H9 (cell line): ENCODE measurements around the gene SPECC1L. TPM values are rescaled to one million over a fixed set of nuclear protein-coding genes. Genes with fewer than 3 reads are reported as not detected.

Source experiments
- DNase-seq: peaks from one replicate; pipeline ENCODE4 v3.0.0-alpha.2; 2017
- H2AFZ ChIP-seq: one replicate; pipeline ENCODE4 v1.6.1; 2013; ENCODE audit warnings: mild to moderate bottlenecking, low read length, control low read depth, moderate library complexity
- H2AK5ac ChIP-seq: 2 replicates; pipeline ENCODE4 v1.6.1; 2013; ENCODE audit warnings: low read length, control low read depth, mixed read lengths; ENCODE audit not compliant: insufficient read length
- H2BK120ac ChIP-seq: one replicate; pipeline ENCODE4 v1.6.1; 2013; ENCODE audit warnings: low read depth, mild to moderate bottlenecking, low read length, control low read depth, inconsistent platforms; ENCODE audit not compliant: poor library complexity, severe bottlenecking
- H2BK12ac ChIP-seq: 2 replicates; pipeline ENCODE4 v1.6.1; 2013; ENCODE audit warnings: low read length, control low read depth, mixed read lengths, low read depth; ENCODE audit not compliant: insufficient read length
- H2BK15ac ChIP-seq: 2 replicates; pipeline ENCODE4 v1.6.1; 2013; ENCODE audit warnings: low read depth, low read length, control low read depth
- H2BK20ac ChIP-seq: one replicate; pipeline ENCODE4 v1.6.1; 2013; ENCODE audit warnings: low read depth, mild to moderate bottlenecking, low read length, control low read depth, inconsistent platforms; ENCODE audit not compliant: poor library complexity, severe bottlenecking
- H2BK5ac ChIP-seq: 2 replicates; pipeline ENCODE4 v1.6.1; 2013; ENCODE audit warnings: low read length, control low read depth, mixed read lengths; ENCODE audit not compliant: insufficient read length
- H3K14ac ChIP-seq: 2 replicates; pipeline ENCODE4 v1.6.1; 2013; ENCODE audit warnings: low read length, control low read depth; ENCODE audit not compliant: insufficient read depth
- H3K18ac ChIP-seq: 2 replicates; pipeline ENCODE4 v1.6.1; 2013; ENCODE audit warnings: low read depth, mild to moderate bottlenecking, mixed read lengths, low read length, control low read depth; ENCODE audit not compliant: insufficient read length
- H3K23ac ChIP-seq: 2 replicates; pipeline ENCODE4 v1.6.1; 2013; ENCODE audit warnings: low read length, control low read depth, mixed read lengths, low read depth; ENCODE audit not compliant: insufficient read length
- H3K23me2 ChIP-seq: 2 replicates; pipeline ENCODE4 v1.6.1; 2013; ENCODE audit warnings: low read depth, mild to moderate bottlenecking, mixed read lengths, low read length, control low read depth; ENCODE audit not compliant: insufficient read length, poor library complexity, severe bottlenecking
- H3K27ac ChIP-seq: 2 replicates; pipeline ENCODE4 v1.5.1; 2013; ENCODE audit warnings: low read length, control low read depth, mixed read lengths, low read depth; ENCODE audit not compliant: insufficient read length
- H3K27me3 ChIP-seq: 2 replicates; pipeline ENCODE4 v1.6.1; 2013; ENCODE audit warnings: low read length, control low read depth, inconsistent platforms; ENCODE audit not compliant: insufficient read depth
- H3K4ac ChIP-seq: 2 replicates; pipeline ENCODE4 v1.6.1; 2013; ENCODE audit warnings: low read depth, mild to moderate bottlenecking, control low read depth, inconsistent platforms, low read length, moderate library complexity
- H3K4me1 ChIP-seq: 2 replicates; pipeline ENCODE4 v1.6.1; 2013; ENCODE audit warnings: low read length, control low read depth, inconsistent platforms; ENCODE audit not compliant: insufficient read depth
- H3K4me2 ChIP-seq: 2 replicates; pipeline ENCODE4 v1.6.1; 2013; ENCODE audit warnings: low read length, control low read depth, mixed read lengths; ENCODE audit not compliant: insufficient read length, insufficient read depth
- H3K56ac ChIP-seq: 2 replicates; pipeline ENCODE4 v1.6.1; 2013; ENCODE audit warnings: low read depth, mild to moderate bottlenecking, mixed read lengths, low read length, control low read depth; ENCODE audit not compliant: insufficient read length
- H3K79me1 ChIP-seq: 2 replicates; pipeline ENCODE4 v1.6.1; 2013; ENCODE audit warnings: low read depth, mild to moderate bottlenecking, moderate library complexity, low read length, control low read depth, inconsistent platforms; ENCODE audit not compliant: insufficient read depth, poor library complexity, severe bottlenecking
- H3K79me2 ChIP-seq: 2 replicates; pipeline ENCODE4 v1.6.1; 2013; ENCODE audit warnings: low read length, control low read depth, inconsistent platforms; ENCODE audit not compliant: insufficient read depth
- H3K9ac ChIP-seq: 2 replicates; pipeline ENCODE4 v1.6.1; 2013; ENCODE audit warnings: low read length, control low read depth, mixed read lengths; ENCODE audit not compliant: insufficient read length; ENCODE audit errors: extremely low read depth
- H3K9me3 ChIP-seq: one replicate; pipeline ENCODE4 v1.6.1; 2013; ENCODE audit warnings: low read depth, low read length, inconsistent platforms; ENCODE audit not compliant: control insufficient read depth
- H3T11ph ChIP-seq: one replicate; pipeline ENCODE4 v1.6.1; 2013; ENCODE audit warnings: mild to moderate bottlenecking, low read length, control low read depth, inconsistent platforms
- H4K20me1 ChIP-seq: one replicate; pipeline ENCODE4 v1.6.1; 2013; ENCODE audit not compliant: control insufficient read depth, insufficient read length, insufficient read depth
- H4K5ac ChIP-seq: 2 replicates; pipeline ENCODE4 v1.6.1; 2013; ENCODE audit warnings: low read depth, mild to moderate bottlenecking, mixed read lengths, low read length, control low read depth; ENCODE audit not compliant: insufficient read length
- H4K8ac ChIP-seq: replicated peaks from 2 replicates; pipeline ENCODE4 v1.6.1; 2013; ENCODE audit warnings: low read length, control low read depth, mixed read lengths, low read depth; ENCODE audit not compliant: insufficient read length
- H4K91ac ChIP-seq: 2 replicates; pipeline ENCODE4 v1.6.1; 2013; ENCODE audit warnings: low read depth, mild to moderate bottlenecking, moderate library complexity, mixed read lengths, low read length, control low read depth; ENCODE audit not compliant: insufficient read length
- H3K27ac Mint-ChIP-seq, 3 experiments: 2 replicates in 2 of 3; 3 replicates in 1 of 3; pipeline ENCODE4 v1.8.0; 2020 to 2021; ENCODE audit warnings: mixed read lengths in 3 of 3, mild to moderate bottlenecking in 1 of 3, moderate library complexity in 1 of 3
- H3K27me3 Mint-ChIP-seq: 2 replicates; pipeline ENCODE4 v1.8.0; 2021; ENCODE audit warnings: low read depth, mild to moderate bottlenecking, moderate library complexity, mixed read lengths
- H3K36me3 Mint-ChIP-seq, 3 experiments: 2 replicates in 2 of 3; 3 replicates in 1 of 3; pipeline ENCODE4 v1.8.0; 2020 to 2021; ENCODE audit warnings: low read depth in 3 of 3, mixed read lengths in 3 of 3; ENCODE audit not compliant: insufficient read depth in 1 of 3
- H3K4me1 Mint-ChIP-seq, 2 experiments: 2 replicates each; pipeline ENCODE4 v1.8.0; 2020; ENCODE audit warnings: mixed read lengths in 2 of 2
- H3K4me3 Mint-ChIP-seq, 2 experiments: 2 replicates in 1 of 2; 3 replicates in 1 of 2; pipeline ENCODE4 v1.8.0; 2020 to 2021; ENCODE audit warnings: mild to moderate bottlenecking in 2 of 2, mixed read lengths in 2 of 2, moderate library complexity in 1 of 2
- H3K9me3 Mint-ChIP-seq, 2 experiments: 2 replicates in 1 of 2; 3 replicates in 1 of 2; pipeline ENCODE4 v1.8.0; 2020; ENCODE audit warnings: mild to moderate bottlenecking in 2 of 2, mixed read lengths in 2 of 2, moderate library complexity in 1 of 2
- WGBS: extraction: QIAGEN DNeasy Blood & Tissue Kit; methylation state at CpG from one replicate; pipeline ENCODE4 v1.1.7; 2013; ENCODE audit warnings: missing lambda C conversion rate, low lambda C conversion rate, mixed read lengths; ENCODE audit not compliant: insufficient read length; ENCODE audit errors: extremely low coverage; 5-methylcytosine and 5-hydroxymethylcytosine counted together
- total RNA-seq: library from RNA; stranded (reverse); gene quantifications from 2 replicates; pipeline ENCODE4 v1.2.1, GENCODE V29; 2021
- TF ChIP-seq, protein P1 (sequence below): fragments of 200-600 bp; sonication (generic); conservative IDR thresholded peaks from 3 replicates; pipeline ENCODE4 v1.8.0; 2021; ENCODE audit warnings: antibody characterized with exemption, mild to moderate bottlenecking

The SPECC1L gene
- total RNA-seq, 1 experiment from 2014 or later, result 57.1 TPM

DNA sequence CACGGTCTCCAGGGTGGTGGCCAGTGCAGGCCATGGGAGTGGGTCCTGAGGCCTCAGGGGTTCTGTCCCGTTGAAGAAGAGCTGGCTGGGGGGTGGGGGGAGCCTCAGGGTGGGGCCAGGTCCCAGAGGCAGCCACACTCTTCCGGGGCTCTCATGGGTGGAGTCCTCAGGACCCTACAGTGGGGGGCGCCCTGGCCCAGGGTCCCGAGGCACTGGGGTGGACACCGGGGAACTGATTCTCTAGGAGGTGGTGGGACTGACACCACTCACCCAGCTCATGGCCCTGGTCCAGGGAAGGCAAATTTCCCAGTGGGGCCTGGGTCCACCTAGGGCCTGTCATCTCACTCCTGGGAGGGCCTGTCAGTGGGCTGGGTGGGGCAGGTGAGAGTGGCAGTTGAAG lies 38.5 kb upstream of the SPECC1L start:
- H3K18ac ChIP-seq, result no peak overlapping the region
- no peaks in the 10 kb centered on the region for H3K23me2 ChIP-seq
- no peaks in the 10 kb centered on the region for H3K4me1 ChIP-seq
- no peak overlapping the region for H3T11ph ChIP-seq
- H2BK20ac ChIP-seq, result no peak overlapping the region
- no peak overlapping the region for H2BK120ac ChIP-seq
- no peak overlapping the region for H2AK5ac ChIP-seq
- Mint-ChIP-seq H3K27ac (no peak overlapping the region), H3K4me1 (peaks cover 6 to 7% of the 10 kb centered on the region in 2 experiments), H3K4me3 (no peak overlapping the region), H3K9me3 (peaks cover 2 to 5% of the 10 kb centered on the region in 2 experiments; a peak in 4 of 5 replicates), H3K27me3 (no peaks in the 10 kb centered on the region; the same call in 1 of the 2 replicates), H3K36me3 (peaks cover 2 to 4% (median 2%) of the 10 kb centered on the region in 3 experiments; a peak in 4 of 7 replicates)
- no peak overlapping the region for H4K5ac ChIP-seq
- H2BK5ac ChIP-seq, result no peak overlapping the region
- H3K79me1 ChIP-seq, result no peaks in the 10 kb centered on the region
- H4K20me1 ChIP-seq, result no peaks in the 10 kb centered on the region
- H4K8ac ChIP-seq, result no peak overlapping the region
- H3K9ac ChIP-seq, result no peak overlapping the region
- H3K27me3 ChIP-seq, result no peaks in the 10 kb centered on the region
- DNase-seq, result no peak
- TF ChIP-seq, protein P1, sequence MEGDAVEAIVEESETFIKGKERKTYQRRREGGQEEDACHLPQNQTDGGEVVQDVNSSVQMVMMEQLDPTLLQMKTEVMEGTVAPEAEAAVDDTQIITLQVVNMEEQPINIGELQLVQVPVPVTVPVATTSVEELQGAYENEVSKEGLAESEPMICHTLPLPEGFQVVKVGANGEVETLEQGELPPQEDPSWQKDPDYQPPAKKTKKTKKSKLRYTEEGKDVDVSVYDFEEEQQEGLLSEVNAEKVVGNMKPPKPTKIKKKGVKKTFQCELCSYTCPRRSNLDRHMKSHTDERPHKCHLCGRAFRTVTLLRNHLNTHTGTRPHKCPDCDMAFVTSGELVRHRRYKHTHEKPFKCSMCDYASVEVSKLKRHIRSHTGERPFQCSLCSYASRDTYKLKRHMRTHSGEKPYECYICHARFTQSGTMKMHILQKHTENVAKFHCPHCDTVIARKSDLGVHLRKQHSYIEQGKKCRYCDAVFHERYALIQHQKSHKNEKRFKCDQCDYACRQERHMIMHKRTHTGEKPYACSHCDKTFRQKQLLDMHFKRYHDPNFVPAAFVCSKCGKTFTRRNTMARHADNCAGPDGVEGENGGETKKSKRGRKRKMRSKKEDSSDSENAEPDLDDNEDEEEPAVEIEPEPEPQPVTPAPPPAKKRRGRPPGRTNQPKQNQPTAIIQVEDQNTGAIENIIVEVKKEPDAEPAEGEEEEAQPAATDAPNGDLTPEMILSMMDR, result no peak
- no peak overlapping the region for H3K56ac ChIP-seq
- H2BK12ac ChIP-seq, result no peak overlapping the region
- H3K4ac ChIP-seq, result no peak overlapping the region
- H3K14ac ChIP-seq, result no peak overlapping the region; the same call in 1 of the 2 replicates
- H2BK15ac ChIP-seq, result no peak overlapping the region
- H3K9me3 ChIP-seq, result no peaks in the 10 kb centered on the region
- no peaks in the 10 kb centered on the region for H3K79me2 ChIP-seq
- H3K23ac ChIP-seq, result no peak overlapping the region
- no peak overlapping the region for H3K4me2 ChIP-seq
- WGBS, result no CpG with 5 or more reads among the region's 6 CpGs
- no peak overlapping the region for H2AFZ ChIP-seq
- H4K91ac ChIP-seq, result no peak overlapping the region
- H3K27ac ChIP-seq, result no peak overlapping the region
